Measurements from ENCODE around the gene IL10.

DNA sequence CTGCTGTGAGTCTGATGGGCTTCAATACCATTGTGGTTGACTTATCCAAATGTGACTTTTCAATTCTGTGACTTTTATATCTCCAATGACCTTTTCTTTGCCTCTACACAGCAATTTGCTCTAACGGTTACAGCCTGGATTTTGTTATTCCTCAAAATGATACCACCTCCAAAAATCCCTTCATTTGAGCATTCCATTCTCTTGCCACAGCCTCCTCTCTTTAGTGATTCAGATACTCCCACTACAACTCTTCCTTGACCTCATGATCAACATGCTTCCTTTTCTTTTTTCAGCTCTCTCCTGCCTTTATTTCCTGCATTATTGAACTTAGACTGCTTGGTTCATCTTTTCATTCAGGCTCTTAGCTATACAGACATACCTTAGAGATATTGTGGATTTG is 18.3 kb downstream of the IL10 start:
- TF ChIP-seq, protein P1, sequence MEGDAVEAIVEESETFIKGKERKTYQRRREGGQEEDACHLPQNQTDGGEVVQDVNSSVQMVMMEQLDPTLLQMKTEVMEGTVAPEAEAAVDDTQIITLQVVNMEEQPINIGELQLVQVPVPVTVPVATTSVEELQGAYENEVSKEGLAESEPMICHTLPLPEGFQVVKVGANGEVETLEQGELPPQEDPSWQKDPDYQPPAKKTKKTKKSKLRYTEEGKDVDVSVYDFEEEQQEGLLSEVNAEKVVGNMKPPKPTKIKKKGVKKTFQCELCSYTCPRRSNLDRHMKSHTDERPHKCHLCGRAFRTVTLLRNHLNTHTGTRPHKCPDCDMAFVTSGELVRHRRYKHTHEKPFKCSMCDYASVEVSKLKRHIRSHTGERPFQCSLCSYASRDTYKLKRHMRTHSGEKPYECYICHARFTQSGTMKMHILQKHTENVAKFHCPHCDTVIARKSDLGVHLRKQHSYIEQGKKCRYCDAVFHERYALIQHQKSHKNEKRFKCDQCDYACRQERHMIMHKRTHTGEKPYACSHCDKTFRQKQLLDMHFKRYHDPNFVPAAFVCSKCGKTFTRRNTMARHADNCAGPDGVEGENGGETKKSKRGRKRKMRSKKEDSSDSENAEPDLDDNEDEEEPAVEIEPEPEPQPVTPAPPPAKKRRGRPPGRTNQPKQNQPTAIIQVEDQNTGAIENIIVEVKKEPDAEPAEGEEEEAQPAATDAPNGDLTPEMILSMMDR (conservative IDR thresholded peaks at IDR 0.05; ENCODE audit: low read length) = no peak
- TF ChIP-seq EZH2phosphoT487 (IDR thresholded peaks at IDR 0.05; ENCODE audit: borderline replicate concordance, low read depth, low read length) = no peak
